Loucy (cell line): ENCODE data around the gene CXCL3.

Experiments
- H2AFZ ChIP-seq: fragments of 200-600 bp; sonication (generic); 2 replicates; pipeline ENCODE4 v1.6.0; 2016; ENCODE audit warnings: antibody characterized with exemption, mild to moderate bottlenecking, low read length, moderate library complexity
- H3F3A ChIP-seq: fragments of 200-600 bp; 2 replicates; pipeline ENCODE4 v1.6.0; 2016; ENCODE audit warnings: antibody characterized with exemption, low read depth, mild to moderate bottlenecking
- H3K27me3 ChIP-seq: fragments of 200-600 bp; sonication (generic); 2 replicates; pipeline ENCODE4 v1.6.1; 2014; ENCODE audit warnings: low read length, mild to moderate bottlenecking; ENCODE audit not compliant: insufficient read depth, poor library complexity, severe bottlenecking
- H3K36me3 ChIP-seq: fragments of 200-600 bp; sonication (generic); 2 replicates; pipeline ENCODE4 v1.6.1; 2016; ENCODE audit warnings: low read length; ENCODE audit not compliant: insufficient read depth
- H3K4me1 ChIP-seq: fragments of 200-600 bp; sonication (generic); 2 replicates; pipeline ENCODE4 v1.5.1; 2014; ENCODE audit warnings: low read length, mild to moderate bottlenecking; ENCODE audit not compliant: insufficient read depth, poor library complexity, severe bottlenecking
- H3K4me2 ChIP-seq: fragments of 200-600 bp; sonication (generic); 2 replicates; pipeline ENCODE4 v1.6.0; 2014; ENCODE audit warnings: antibody characterized with exemption, low read length, low read depth, mild to moderate bottlenecking; ENCODE audit not compliant: poor library complexity, severe bottlenecking
- H3K4me3 ChIP-seq: fragments of 200-600 bp; sonication (generic); 2 replicates; pipeline ENCODE4 v1.5.1; 2014; ENCODE audit warnings: low read length, mild to moderate bottlenecking, mixed read lengths; ENCODE audit not compliant: poor library complexity, severe bottlenecking
- H3K79me2 ChIP-seq: fragments of 200-600 bp; sonication (generic); 2 replicates; pipeline ENCODE4 v1.6.1; 2014; ENCODE audit warnings: low read length; ENCODE audit not compliant: insufficient read depth
- H3K9ac ChIP-seq: fragments of 200-600 bp; sonication (generic); 2 replicates; pipeline ENCODE4 v1.6.0; 2014; ENCODE audit warnings: mild to moderate bottlenecking, low read depth, low read length, moderate library complexity; ENCODE audit not compliant: poor library complexity, severe bottlenecking
- H3K9me2 ChIP-seq: fragments of 200-600 bp; sonication (generic); replicated peaks from 2 replicates; pipeline ENCODE4 v1.6.1; 2016; ENCODE audit warnings: low read depth, low read length, mixed read lengths
- H3K9me3 ChIP-seq: fragments of 200-600 bp; sonication (generic); 2 replicates; pipeline ENCODE4 v1.6.1; 2014; ENCODE audit warnings: mild to moderate bottlenecking, antibody characterized with exemption, low read length, low read depth; ENCODE audit not compliant: insufficient read depth
- H4K20me1 ChIP-seq: fragments of 200-600 bp; sonication (generic); 2 replicates; pipeline ENCODE4 v1.6.0; 2014; ENCODE audit warnings: antibody characterized with exemption, low read length, mild to moderate bottlenecking; ENCODE audit not compliant: insufficient read depth, poor library complexity, severe bottlenecking
- CTCF ChIP-seq: fragments of 200-600 bp; sonication (generic); conservative IDR thresholded peaks from 2 replicates; pipeline ENCODE4 v1.5.1; 2014; ENCODE audit warnings: mild to moderate bottlenecking, antibody characterized with exemption, low read length
- EZH2phosphoT487 ChIP-seq: fragments of 200-600 bp; IDR thresholded peaks from 2 replicates; pipeline ENCODE4 v1.6.1; 2018; ENCODE audit warnings: antibody characterized with exemption, mild to moderate bottlenecking, moderate library complexity, borderline replicate concordance

The CXCL3 gene

GRCh38 chr4:74009307-74009706, 29.2 kb downstream of the CXCL3 start:
- Histone ChIP-seq H3K9me2 (no peaks in the 10 kb centered on the region), H3K27me3 (no peaks in the 10 kb centered on the region), H4K20me1 (no peaks in the 10 kb centered on the region), H3K9me3 (no peaks in the 10 kb centered on the region), H3K36me3 (no peaks in the 10 kb centered on the region), H2AFZ (no peak overlapping the region), H3K4me2 (no peak overlapping the region), H3K9ac (no peak overlapping the region), H3K79me2 (no peaks in the 10 kb centered on the region), H3K4me1 (no peaks in the 10 kb centered on the region), H3K4me3 (no peak overlapping the region), H3F3A (no peaks in the 10 kb centered on the region)
- TF ChIP-seq EZH2phosphoT487 (no peak), CTCF (no peak)

- Histone ChIP-seq H3K4me3 (no peak overlapping the region), H3K27me3 (no peaks in the 10 kb centered on the region), H3K79me2 (no peaks in the 10 kb centered on the region), H3F3A (no peaks in the 10 kb centered on the region), H3K36me3 (no peaks in the 10 kb centered on the region), H4K20me1 (no peaks in the 10 kb centered on the region), H2AFZ (no peak overlapping the region), H3K9me3 (no peaks in the 10 kb centered on the region), H3K9me2 (no peaks in the 10 kb centered on the region), H3K4me2 (no peak overlapping the region), H3K4me1 (no peaks in the 10 kb centered on the region), H3K9ac (no peak overlapping the region)
- TF ChIP-seq EZH2phosphoT487 (no peak), CTCF (no peak)
Observed at GRCh38 chr4:74006009-74006476, 32.4 kb downstream of the CXCL3 start.

GRCh38 chr4:74005528-74005927, 33.0 kb downstream of the CXCL3 start:
- Histone ChIP-seq H3K4me2 (no peak overlapping the region), H3K4me3 (no peak overlapping the region), H2AFZ (no peak overlapping the region), H4K20me1 (no peaks in the 10 kb centered on the region), H3K36me3 (no peaks in the 10 kb centered on the region), H3K9me3 (no peaks in the 10 kb centered on the region), H3K9me2 (no peaks in the 10 kb centered on the region), H3K79me2 (no peaks in the 10 kb centered on the region), H3K4me1 (no peaks in the 10 kb centered on the region), H3F3A (no peaks in the 10 kb centered on the region), H3K9ac (no peak overlapping the region), H3K27me3 (no peaks in the 10 kb centered on the region)
- TF ChIP-seq CTCF, result no peak
- TF ChIP-seq EZH2phosphoT487, result no peak
